ENCODE data around the gene CBX7. TPM values are rescaled to one million over a fixed set of nuclear protein-coding genes. Genes with fewer than 3 reads are reported as not detected.

The CBX7 gene
- total RNA-seq, 2 donors from 2014 or later = 50.2 to 55.8 TPM

GRCh38 chr22:39108487-39108886 lies 44.0 kb downstream of the CBX7 start:
- no peak for DNase-seq (ENCODE audit: low spot score)
- intact Hi-C loops (cut with DNase I) = no loop called here

- intact Hi-C loops (cut with DNase I) = no loop called here
- DNase-seq (ENCODE audit: low spot score) = no peak
Measured at GRCh38 chr22:39106326-39106725, 46.2 kb downstream of the CBX7 start.

- intact Hi-C loops (cut with DNase I) = loop anchor here in 1 of 2 donors (5.0 kb wide), 1 partner anchor 291 kb away; no protein-coding TSS in a partner anchor
Measured at GRCh38 chr22:39103431-39103830, 49.0 kb downstream of the CBX7 start.

GRCh38 chr22:39101226-39101625 lies 51.3 kb downstream of the CBX7 start:
- DNase-seq (ENCODE audit: low spot score) = no peak
- intact Hi-C loops (cut with DNase I) = loop anchor here in 1 of 2 donors (1.0 to 5.0 kb wide), 2 partner anchors 28 to 289 kb away; no protein-coding TSS in a partner anchor

More at GRCh38 chr22:39103431-39103830, 49.0 kb downstream of the CBX7 start:
- DNase-seq (ENCODE audit: low spot score) = no peak

- intact Hi-C loops (cut with DNase I) = no loop called here
- no peak for DNase-seq (ENCODE audit: low spot score)
Measured at GRCh38 chr22:39098576-39098975, 53.9 kb downstream of the CBX7 start.

- intact Hi-C loops (cut with DNase I) = no loop called here
- no peak for DNase-seq (ENCODE audit: low spot score)
Measured at GRCh38 chr22:39098026-39098425, 54.5 kb downstream of the CBX7 start.

- intact Hi-C loops (cut with DNase I) = no loop called here
- no peak for DNase-seq (ENCODE audit: low spot score)
Measured at GRCh38 chr22:39097098-39098020, 55.1 kb downstream of the CBX7 start, which contains the start of gene APOBEC3H. TSS of gene APOBEC3H (plus strand) at chr22:39097244. CDS start at chr22:39100279, 3,035 bp downstream.

GRCh38 chr22:39095971-39096370 lies 56.5 kb downstream of the CBX7 start:
- DNase-seq (ENCODE audit: low spot score) = no peak

GRCh38 chr22:39094717-39095389 lies 57.6 kb downstream of the CBX7 start:
- no peak for DNase-seq (ENCODE audit: low spot score)
- intact Hi-C loops (cut with DNase I) = no loop called here

More at GRCh38 chr22:39095971-39096370, 56.5 kb downstream of the CBX7 start:
- intact Hi-C loops (cut with DNase I) = no loop called here

GRCh38 chr22:39092111-39092862 lies 60.2 kb downstream of the CBX7 start:
- intact Hi-C loops (cut with DNase I) = no loop called here
- no peak for DNase-seq (ENCODE audit: low spot score)

GRCh38 chr22:39091126-39092081 lies 61.1 kb downstream of the CBX7 start:
- no peak for DNase-seq (ENCODE audit: low spot score)
- intact Hi-C loops (cut with DNase I) = no loop called here

- no peak for DNase-seq (ENCODE audit: low spot score)
- intact Hi-C loops (cut with DNase I) = no loop called here
Measured at GRCh38 chr22:39090426-39091064, 61.9 kb downstream of the CBX7 start.

- DNase-seq (ENCODE audit: low spot score) = no peak
- intact Hi-C loops (cut with DNase I) = no loop called here
Measured at GRCh38 chr22:39089928-39090327, 62.6 kb downstream of the CBX7 start.

- intact Hi-C loops (cut with DNase I) = no loop called here
- no peak for DNase-seq (ENCODE audit: low spot score)
Measured at GRCh38 chr22:39088685-39089032, 63.8 kb downstream of the CBX7 start.

GRCh38 chr22:39087881-39088684 lies 64.4 kb downstream of the CBX7 start:
- intact Hi-C loops (cut with DNase I) = no loop called here
- DNase-seq (ENCODE audit: low spot score) = no peak

- intact Hi-C loops (cut with DNase I) = no loop called here
- DNase-seq (ENCODE audit: low spot score) = no peak
Measured at GRCh38 chr22:39087098-39087497, 65.4 kb downstream of the CBX7 start.

GRCh38 chr22:39084666-39085065 lies 67.8 kb downstream of the CBX7 start:
- intact Hi-C loops (cut with DNase I) = no loop called here
- no peak for DNase-seq (ENCODE audit: low spot score)

All from posterior vena cava (tissue), 2 donors.